ENCODE data around the gene TRH.
"Not testable (repeated sequence)": the region's sequence is repeated elsewhere in the genome, so short reads cannot be mapped to it uniquely, and the experiment has no call there.

Gene TRH

DNA sequence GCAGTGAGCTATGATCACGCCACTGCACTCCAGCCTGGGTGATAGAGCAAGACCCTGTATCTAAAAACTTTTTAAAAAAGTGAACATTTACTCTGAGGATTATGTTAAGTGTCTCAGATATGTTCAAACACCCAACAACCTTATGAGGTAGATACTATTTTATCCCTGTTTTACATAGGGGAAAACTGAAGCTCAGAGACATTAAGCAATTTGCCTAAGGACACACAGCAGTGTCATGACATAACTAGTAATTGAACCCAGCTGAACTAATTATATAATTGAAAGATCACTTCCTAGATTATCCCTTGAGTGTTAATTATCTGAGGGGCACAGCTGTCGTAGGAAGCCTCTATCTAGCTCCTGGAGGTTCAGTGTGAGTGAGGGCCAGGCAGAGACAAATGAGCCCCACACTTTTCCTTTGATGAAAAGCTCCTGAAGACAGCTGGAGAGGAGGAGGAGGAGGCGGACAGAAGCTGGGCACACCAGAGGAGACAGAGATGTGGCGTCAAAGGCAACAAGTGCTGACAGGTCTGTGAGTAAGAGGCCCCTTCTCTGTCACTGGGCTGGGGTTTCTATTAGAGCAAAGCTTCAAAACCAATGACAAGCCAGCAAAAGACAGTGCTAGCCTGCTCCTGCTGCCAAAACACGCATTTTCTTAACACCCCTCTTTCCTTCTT is 20.5 kb downstream of the TRH start:
- Histone ChIP-seq H3K27me3 (no peaks in the 10 kb centered on the region), H3K4me3 (no peak overlapping the region), H3K9me3 (no peaks in the 10 kb centered on the region), H4K20me1 (no peaks in the 10 kb centered on the region), H3K36me3 (no peaks in the 10 kb centered on the region), H3K27ac (no peak overlapping the region), H3K9ac (no peak overlapping the region), H3K4me1 (peaks cover 11% of the 10 kb centered on the region), H3K4me2 (no peak overlapping the region)
- TF ChIP-seq Cebpa-rat (IDR thresholded peaks at IDR 0.05): no peak

DNA sequence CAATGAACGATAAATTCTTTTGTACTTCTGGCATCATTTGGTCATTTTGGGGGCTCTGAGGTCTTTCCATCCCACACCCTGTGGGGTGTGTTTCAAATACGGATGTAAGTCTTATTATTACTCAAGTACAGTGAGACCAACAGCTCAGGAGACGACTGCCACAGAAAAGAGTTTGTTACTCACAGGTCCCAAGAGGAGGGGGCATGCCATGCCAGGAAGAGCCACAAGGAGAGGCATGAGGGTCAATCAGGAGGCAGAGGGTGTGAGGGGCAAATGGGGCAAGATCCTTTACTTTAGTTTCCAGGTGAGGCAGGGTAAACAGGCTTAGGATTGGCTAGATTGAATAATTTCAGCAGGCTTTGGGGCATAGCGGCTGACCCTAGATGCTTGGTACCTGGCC is 21.6 kb downstream of the TRH start:
- H3K4me2 ChIP-seq: no peak overlapping the region
- no peak overlapping the region for H3K27ac ChIP-seq
- peaks cover 11% of the 10 kb centered on the region for H3K4me1 ChIP-seq
- H4K20me1 ChIP-seq: no peaks in the 10 kb centered on the region
- H3K36me3 ChIP-seq: no peaks in the 10 kb centered on the region
- no peaks in the 10 kb centered on the region for H3K9me3 ChIP-seq
- no peaks in the 10 kb centered on the region for H3K27me3 ChIP-seq
- TF ChIP-seq Cebpa-rat (IDR thresholded peaks at IDR 0.05): no peak
- no peak overlapping the region for H3K4me3 ChIP-seq
- no peak overlapping the region for H3K9ac ChIP-seq

DNA sequence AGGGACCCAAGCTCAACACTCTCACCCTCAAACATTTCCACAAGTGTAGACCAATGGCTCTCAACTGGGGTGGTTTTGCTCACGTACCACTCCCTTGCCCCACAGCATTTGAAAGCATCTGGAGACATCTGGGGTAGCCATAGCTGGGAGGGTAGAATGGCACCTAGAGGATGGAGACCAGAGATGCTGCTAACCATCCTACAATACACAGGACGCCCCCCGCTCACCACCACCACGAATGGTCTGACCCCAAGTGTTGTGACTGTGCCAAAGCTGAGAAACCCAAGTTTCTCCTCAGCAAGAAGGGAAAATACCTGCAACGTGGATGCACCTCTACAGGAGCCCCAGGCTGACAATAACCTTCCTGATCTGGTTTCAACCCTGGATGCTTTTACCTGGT is 24.7 kb downstream of the TRH start:
- not testable (repeated sequence) for H4K20me1 ChIP-seq, H3K4me2 ChIP-seq, H3K27ac ChIP-seq

GRCh38 chr3:130002666-130003598 is 28.4 kb downstream of the TRH start:
- peak overlapping the region; percentile 80 for H3K4me2 ChIP-seq
- H3K4me3 ChIP-seq: peak overlapping the region; percentile 64
- H3K9me3 ChIP-seq, H4K20me1 ChIP-seq, H3K27me3 ChIP-seq, H3K27ac ChIP-seq, H3K36me3 ChIP-seq: not testable (repeated sequence)
- peak overlapping the region; percentile 50; the same call in 1 of the 2 replicates for H3K9ac ChIP-seq
- peaks cover 14% of the 10 kb centered on the region for H3K4me1 ChIP-seq

More for the DNA sequence above, 24.7 kb downstream of the TRH start:
- not testable (repeated sequence) for H3K27me3 ChIP-seq, H3K36me3 ChIP-seq, H3K9me3 ChIP-seq, H3K4me3 ChIP-seq, H3K9ac ChIP-seq
- H3K4me1 ChIP-seq: peaks cover 17% of the 10 kb centered on the region

DNA sequence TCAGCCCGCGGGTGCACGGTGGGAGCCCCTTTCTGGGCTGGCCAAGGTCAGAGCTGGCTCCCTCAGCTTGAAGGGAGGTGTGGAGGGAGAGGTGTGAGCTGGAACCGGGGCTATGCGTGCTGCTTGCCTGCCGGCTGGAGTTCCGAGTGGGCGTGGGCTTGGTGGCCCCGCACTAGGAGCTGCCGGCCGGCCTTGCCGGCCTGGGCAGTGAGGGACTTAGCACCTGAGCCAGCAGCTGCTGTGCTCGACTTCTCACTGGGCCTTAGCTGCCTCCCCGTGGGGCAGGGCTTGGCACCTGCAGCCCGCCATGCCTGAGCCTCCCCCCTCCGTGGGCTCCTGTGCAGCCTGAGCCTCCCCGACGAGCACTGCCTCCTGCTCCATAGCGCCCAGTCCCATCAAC is 36.0 kb downstream of the TRH start:
- Histone ChIP-seq H3K4me3 (no peak overlapping the region), H3K27me3 (no peaks in the 10 kb centered on the region), H3K4me1 (no peaks in the 10 kb centered on the region), H3K27ac (no peak overlapping the region), H4K20me1 (no peaks in the 10 kb centered on the region), H3K4me2 (no peak overlapping the region), H3K9me3 (no peaks in the 10 kb centered on the region), H3K9ac (no peak overlapping the region), H3K36me3 (no peaks in the 10 kb centered on the region)
- TF ChIP-seq Cebpa-rat (IDR thresholded peaks at IDR 0.05): no peak

DNA sequence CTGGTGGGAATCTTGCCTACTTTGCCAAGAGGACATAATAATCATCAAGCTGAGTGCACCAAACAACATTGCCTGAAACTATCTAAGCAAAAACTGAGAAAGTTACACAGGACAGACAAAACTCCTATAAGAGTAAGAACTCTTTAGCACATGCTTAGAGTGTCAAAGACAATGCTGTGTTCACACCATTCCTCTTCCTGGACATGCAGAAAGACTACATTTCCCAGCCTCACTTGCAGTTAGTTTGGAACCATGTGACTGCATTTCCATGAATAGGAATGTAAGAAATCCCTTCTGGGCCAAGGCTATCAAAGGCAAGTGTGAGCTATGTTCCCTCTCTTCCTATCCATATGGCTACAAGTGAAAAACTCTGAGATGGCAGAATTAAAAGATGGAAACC is 37.6 kb downstream of the TRH start:
- not testable (repeated sequence) for H3K4me3 ChIP-seq, H3K4me2 ChIP-seq, H3K27ac ChIP-seq, H3K9me3 ChIP-seq, H3K9ac ChIP-seq, H4K20me1 ChIP-seq, H3K27me3 ChIP-seq, H3K4me1 ChIP-seq, H3K36me3 ChIP-seq

GRCh38 chr3:130013246-130013645 is 38.7 kb downstream of the TRH start:
- not testable (repeated sequence) for H4K20me1 ChIP-seq, H3K27me3 ChIP-seq, H3K9me3 ChIP-seq, H3K4me3 ChIP-seq, H3K9ac ChIP-seq, H3K36me3 ChIP-seq, H3K4me2 ChIP-seq, H3K27ac ChIP-seq, H3K4me1 ChIP-seq

DNA sequence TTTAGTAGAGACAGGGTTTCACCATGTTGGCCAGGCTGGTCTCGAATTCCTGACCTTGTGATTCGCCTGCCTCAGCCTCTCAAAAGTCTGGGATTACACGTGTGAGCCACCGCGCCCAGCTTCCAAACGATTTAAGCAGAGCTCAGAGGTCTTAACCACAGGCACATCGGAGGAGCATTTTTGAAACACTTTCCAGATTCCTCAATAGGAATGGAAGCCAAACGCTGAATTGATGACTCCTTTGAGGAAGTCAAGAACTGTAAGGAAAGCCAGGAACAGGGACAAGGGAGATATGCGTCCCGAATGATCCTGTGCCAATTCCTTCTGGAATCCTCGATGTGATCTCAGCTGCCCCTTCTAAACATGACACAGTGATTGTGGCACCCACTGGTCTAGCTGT is 40.0 kb downstream of the TRH start:
- Histone ChIP-seq H3K9me3 (no peaks in the 10 kb centered on the region), H3K9ac (no peak overlapping the region), H3K27ac (no peak overlapping the region), H3K4me1 (no peaks in the 10 kb centered on the region), H3K4me3 (no peak overlapping the region), H3K27me3 (no peaks in the 10 kb centered on the region), H3K36me3 (no peaks in the 10 kb centered on the region), H3K4me2 (no peak overlapping the region), H4K20me1 (no peaks in the 10 kb centered on the region)
- no peak for TF ChIP-seq Cebpa-rat (IDR thresholded peaks at IDR 0.05)

- not testable (repeated sequence) for H3K4me2 ChIP-seq, H3K9me3 ChIP-seq, H3K27ac ChIP-seq, H3K9ac ChIP-seq, H3K4me3 ChIP-seq, H3K36me3 ChIP-seq, H3K27me3 ChIP-seq, H4K20me1 ChIP-seq, H3K4me1 ChIP-seq
These were observed 43.1 kb downstream of the TRH start for GRCh38 chr3:130017661-130018060.

- not testable (repeated sequence) for H3K27ac ChIP-seq, H3K9me3 ChIP-seq, H3K27me3 ChIP-seq, H3K4me1 ChIP-seq, H3K9ac ChIP-seq, H3K4me2 ChIP-seq, H3K36me3 ChIP-seq, H4K20me1 ChIP-seq, H3K4me3 ChIP-seq
These were observed 51.8 kb downstream of the TRH start for GRCh38 chr3:130026146-130026829.

GRCh38 chr3:130027437-130027836 is 52.9 kb downstream of the TRH start:
- H3K9me3 ChIP-seq: peaks cover 21% of the 10 kb centered on the region
- not testable (repeated sequence) for H4K20me1 ChIP-seq, H3K4me1 ChIP-seq, H3K27ac ChIP-seq, H3K9ac ChIP-seq, H3K4me2 ChIP-seq, H3K36me3 ChIP-seq, H3K4me3 ChIP-seq, H3K27me3 ChIP-seq
